ENCODE measurements around the gene CCDC159.
"Not testable (repeated sequence)": the region's sequence is repeated elsewhere in the genome, so short reads cannot be mapped to it uniquely, and the experiment has no call there.

GRCh38 chr19:11333838-11334237 is 12.5 kb upstream of the CCDC159 start:
- not testable (repeated sequence) for TF ChIP-seq CTCF (IDR thresholded peaks at IDR 0.05 in 4 of 5, conservative IDR thresholded peaks at IDR 0.05 in 1 of 5); POLR2A (IDR thresholded peaks at IDR 0.05)
